Measurements from ENCODE around the gene GPR162.

DNA sequence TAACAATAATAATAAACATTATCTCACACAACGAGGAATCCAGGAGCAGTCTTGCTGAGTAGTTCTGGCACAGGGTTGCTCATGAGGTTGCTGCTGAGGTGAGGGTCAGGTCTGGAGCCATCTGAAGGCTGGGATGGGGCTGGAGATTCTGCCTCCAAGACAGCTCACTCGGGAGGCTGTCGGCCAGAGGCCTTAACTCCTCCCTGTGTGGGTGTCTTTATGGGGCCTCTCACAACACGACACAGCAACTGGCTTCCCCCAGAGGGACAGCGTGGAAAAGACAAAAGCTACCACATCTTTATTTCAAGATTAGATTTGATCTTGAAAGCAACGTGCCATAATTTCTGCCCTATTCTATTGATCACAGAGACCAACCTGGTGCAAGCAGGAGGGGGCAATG lies 39.5 kb upstream of the GPR162 start:
- TF ChIP-seq, protein P1, sequence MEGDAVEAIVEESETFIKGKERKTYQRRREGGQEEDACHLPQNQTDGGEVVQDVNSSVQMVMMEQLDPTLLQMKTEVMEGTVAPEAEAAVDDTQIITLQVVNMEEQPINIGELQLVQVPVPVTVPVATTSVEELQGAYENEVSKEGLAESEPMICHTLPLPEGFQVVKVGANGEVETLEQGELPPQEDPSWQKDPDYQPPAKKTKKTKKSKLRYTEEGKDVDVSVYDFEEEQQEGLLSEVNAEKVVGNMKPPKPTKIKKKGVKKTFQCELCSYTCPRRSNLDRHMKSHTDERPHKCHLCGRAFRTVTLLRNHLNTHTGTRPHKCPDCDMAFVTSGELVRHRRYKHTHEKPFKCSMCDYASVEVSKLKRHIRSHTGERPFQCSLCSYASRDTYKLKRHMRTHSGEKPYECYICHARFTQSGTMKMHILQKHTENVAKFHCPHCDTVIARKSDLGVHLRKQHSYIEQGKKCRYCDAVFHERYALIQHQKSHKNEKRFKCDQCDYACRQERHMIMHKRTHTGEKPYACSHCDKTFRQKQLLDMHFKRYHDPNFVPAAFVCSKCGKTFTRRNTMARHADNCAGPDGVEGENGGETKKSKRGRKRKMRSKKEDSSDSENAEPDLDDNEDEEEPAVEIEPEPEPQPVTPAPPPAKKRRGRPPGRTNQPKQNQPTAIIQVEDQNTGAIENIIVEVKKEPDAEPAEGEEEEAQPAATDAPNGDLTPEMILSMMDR (IDR thresholded peaks at IDR 0.05) = no peak
- TF ChIP-seq POLR2A (IDR thresholded peaks at IDR 0.05) = no peak
